ENCODE results near the gene RRP15.

Gene RRP15

GRCh38 chr1:218284917-218285635, at the start of gene RRP15:
RRP15 (plus strand) TSS chr1:218285293; CDS start chr1:218285317, 24 bp downstream.
- DNase-seq (ENCODE audit: low read depth) = peak; percentile 70
- H3K4me3 ChIP-seq (ENCODE audit: low read length) = peak within 1 kb of the TSS; percentile 86
- TF ChIP-seq CTCF (conservative IDR thresholded peaks at IDR 0.05; ENCODE audit: low read depth, low read length) = no peak

GRCh38 chr1:218242171-218242570, 42.9 kb upstream of the RRP15 start:
- TF ChIP-seq CTCF (conservative IDR thresholded peaks at IDR 0.05; ENCODE audit: low read depth, low read length) = no peak

GRCh38 chr1:218247339-218247738, 37.8 kb upstream of the RRP15 start:
- DNase-seq (ENCODE audit: low read depth) = no peak
- H3K4me3 ChIP-seq (ENCODE audit: low read length) = no peak overlapping the region
- TF ChIP-seq CTCF (conservative IDR thresholded peaks at IDR 0.05; ENCODE audit: low read depth, low read length) = no peak

More at GRCh38 chr1:218242171-218242570, 42.9 kb upstream of the RRP15 start:
- no peak overlapping the region for H3K4me3 ChIP-seq (ENCODE audit: low read length)
- no peak for DNase-seq (ENCODE audit: low read depth)

- H3K4me3 ChIP-seq (ENCODE audit: low read length) = no peak overlapping the region
- no peak for DNase-seq (ENCODE audit: low read depth)
- TF ChIP-seq CTCF (conservative IDR thresholded peaks at IDR 0.05; ENCODE audit: low read depth, low read length) = no peak
Measured at GRCh38 chr1:218249338-218250140, 35.6 kb upstream of the RRP15 start.

- TF ChIP-seq CTCF (conservative IDR thresholded peaks at IDR 0.05; ENCODE audit: low read depth, low read length) = no peak
- no peak for DNase-seq (ENCODE audit: low read depth)
- no peak overlapping the region for H3K4me3 ChIP-seq (ENCODE audit: low read length)
Measured at GRCh38 chr1:218250492-218250891, 34.6 kb upstream of the RRP15 start.

- no peak for TF ChIP-seq CTCF (conservative IDR thresholded peaks at IDR 0.05; ENCODE audit: low read depth, low read length)
- no peak overlapping the region for H3K4me3 ChIP-seq (ENCODE audit: low read length)
- no peak for DNase-seq (ENCODE audit: low read depth)
Measured at GRCh38 chr1:218254296-218254946, 30.7 kb upstream of the RRP15 start.
